ENCODE measurements around the gene CDHR2.
A peak's percentile ranks its signal among the peaks of the same experiment; 100 is the strongest.

CDHR2 gene

GRCh38 chr5:176619203-176619568 is 70.0 kb downstream of the CDHR2 start:
- Histone ChIP-seq H3K4ac (ENCODE audit: low read length) (no peak overlapping the region), H2BK120ac (ENCODE audit: low read depth, low read length) (no peak overlapping the region), H3K36me3 (replicated peaks in 1 of 2; ENCODE audit: control insufficient read depth in 2 of 2, insufficient read depth in 2 of 2, low read length in 2 of 2) (no peaks in the 10 kb centered on the region), H4K91ac (ENCODE audit: low read depth, low read length, poor library complexity) (no peak overlapping the region), H2AFZ (ENCODE audit: low read length) (peak overlapping the region; percentile 82), H3K9ac (ENCODE audit: low read depth, low read length, poor library complexity) (peak overlapping the region; percentile 57), H3K18ac (ENCODE audit: low read length) (no peak overlapping the region), H3K4me1 (ENCODE audit: control insufficient read depth in 2 of 2, insufficient read depth in 1 of 2, low read depth in 1 of 2, low read length in 2 of 2) (peaks cover 8 to 25% of the 10 kb centered on the region in 2 donors), H3K27ac (replicated peaks; ENCODE audit: low read length) (no peak overlapping the region), H3K79me1 (ENCODE audit: low read depth, low read length) (no peaks in the 10 kb centered on the region), H3K4me3 (ENCODE audit: low read length in 2 of 2) (peak overlapping the region in 1 of 2 donors; percentile 64), H4K8ac (ENCODE audit: low read depth, low read length) (no peak overlapping the region), H2BK12ac (ENCODE audit: low read length) (no peak overlapping the region), H3K23ac (ENCODE audit: low read depth, low read length, poor library complexity) (peak overlapping the region; percentile 93), H2AK5ac (ENCODE audit: low read depth, low read length) (peak overlapping the region; percentile 60), H3K4me2 (ENCODE audit: insufficient read depth, low read length, poor library complexity, severe bottlenecking) (peak overlapping the region; percentile 48), H2BK5ac (ENCODE audit: low read length) (no peak overlapping the region), H3K14ac (ENCODE audit: low read length) (no peak overlapping the region), H3K27me3 (ENCODE audit: control insufficient read depth in 3 of 3, insufficient read depth in 3 of 3, low read depth in 1 of 3, low read length in 3 of 3) (peaks cover 14 to 83% (median 49%) of the 10 kb centered on the region in 3 experiments), H2BK15ac (ENCODE audit: low read length) (no peak overlapping the region), H3K9me3 (replicated peaks in 1 of 2; ENCODE audit: control insufficient read depth in 2 of 2, insufficient read depth in 1 of 2, low read depth in 1 of 2, low read length in 2 of 2) (peaks cover 0 to 6% of the 10 kb centered on the region in 2 donors)
- no CpG with 5 or more reads among the region's 31 CpGs for WGBS, 2 donors (ENCODE audit: extremely low coverage in 2 of 2, insufficient read length in 2 of 2, insufficient replicate concordance in 1 of 2)
- DNase-seq (ENCODE audit: low spot score), result peak; percentile 89

- no peak overlapping the region for H4K91ac ChIP-seq (ENCODE audit: low read depth, low read length, poor library complexity)
- H3K14ac ChIP-seq (ENCODE audit: low read length), result peak overlapping the region; percentile 71
- no peak overlapping the region for H3K27ac ChIP-seq (replicated peaks; ENCODE audit: low read length)
- peaks cover 8 to 23% of the 10 kb centered on the region in 2 donors for H3K4me1 ChIP-seq (ENCODE audit: control insufficient read depth in 2 of 2, insufficient read depth in 1 of 2, low read depth in 1 of 2, low read length in 2 of 2)
- H3K9ac ChIP-seq (ENCODE audit: low read depth, low read length, poor library complexity), result peak overlapping the region; percentile 9
- no peak overlapping the region for H2BK5ac ChIP-seq (ENCODE audit: low read length)
- no peaks in the 10 kb centered on the region for H3K36me3 ChIP-seq (replicated peaks in 1 of 2; ENCODE audit: control insufficient read depth in 2 of 2, insufficient read depth in 2 of 2, low read length in 2 of 2)
- H3K9me3 ChIP-seq (replicated peaks in 1 of 2; ENCODE audit: control insufficient read depth in 2 of 2, insufficient read depth in 1 of 2, low read depth in 1 of 2, low read length in 2 of 2), result peaks cover 0 to 6% of the 10 kb centered on the region in 2 donors
- H3K27me3 ChIP-seq (ENCODE audit: control insufficient read depth in 3 of 3, insufficient read depth in 3 of 3, low read depth in 1 of 3, low read length in 3 of 3), result peaks cover 14 to 84% (median 49%) of the 10 kb centered on the region in 3 experiments
- peak overlapping the region; percentile 78 for H2BK15ac ChIP-seq (ENCODE audit: low read length)
- H3K4ac ChIP-seq (ENCODE audit: low read length), result peak overlapping the region; percentile 46
- peak overlapping the region; percentile 65 for H2AFZ ChIP-seq (ENCODE audit: low read length)
- peak overlapping the region in 1 of 2 donors; percentile 64 for H3K4me3 ChIP-seq (ENCODE audit: low read length in 2 of 2)
- H3K18ac ChIP-seq (ENCODE audit: low read length), result peak overlapping the region; percentile 84
- H2BK12ac ChIP-seq (ENCODE audit: low read length), result no peak overlapping the region
- H3K4me2 ChIP-seq (ENCODE audit: insufficient read depth, low read length, poor library complexity, severe bottlenecking), result peak overlapping the region; percentile 48
- no peak for DNase-seq (ENCODE audit: low spot score)
- no peak overlapping the region for H2BK120ac ChIP-seq (ENCODE audit: low read depth, low read length)
- peak overlapping the region; percentile 82 for H4K8ac ChIP-seq (ENCODE audit: low read depth, low read length)
- no CpG with 5 or more reads among the region's 59 CpGs for WGBS, 2 donors (ENCODE audit: extremely low coverage in 2 of 2, insufficient read length in 2 of 2, insufficient replicate concordance in 1 of 2)
- no peaks in the 10 kb centered on the region for H3K79me1 ChIP-seq (ENCODE audit: low read depth, low read length)
- H2AK5ac ChIP-seq (ENCODE audit: low read depth, low read length), result peak overlapping the region; percentile 60
- peak overlapping the region; percentile 93 for H3K23ac ChIP-seq (ENCODE audit: low read depth, low read length, poor library complexity)
Observed at GRCh38 chr5:176619569-176620332, 70.6 kb downstream of the CDHR2 start.

GRCh38 chr5:176620333-176620981 is 71.3 kb downstream of the CDHR2 start:
- peak overlapping the region; percentile 65 for H2AFZ ChIP-seq (ENCODE audit: low read length)
- no peak overlapping the region for H3K23ac ChIP-seq (ENCODE audit: low read depth, low read length, poor library complexity)
- H3K27me3 ChIP-seq (ENCODE audit: control insufficient read depth in 3 of 3, insufficient read depth in 3 of 3, low read depth in 1 of 3, low read length in 3 of 3), result peaks cover 14 to 85% (median 51%) of the 10 kb centered on the region in 3 experiments
- peak overlapping the region; percentile 21 for H3K9ac ChIP-seq (ENCODE audit: low read depth, low read length, poor library complexity)
- peak overlapping the region; percentile 75 for H2AK5ac ChIP-seq (ENCODE audit: low read depth, low read length)
- H3K4me2 ChIP-seq (ENCODE audit: insufficient read depth, low read length, poor library complexity, severe bottlenecking), result peak overlapping the region; percentile 33
- no peak overlapping the region for H4K91ac ChIP-seq (ENCODE audit: low read depth, low read length, poor library complexity)
- peak overlapping the region; percentile 90 for H2BK12ac ChIP-seq (ENCODE audit: low read length)
- no peak for DNase-seq (ENCODE audit: low spot score)
- WGBS, 2 donors (ENCODE audit: extremely low coverage in 2 of 2, insufficient read length in 2 of 2, insufficient replicate concordance in 1 of 2), result no CpG with 5 or more reads among the region's 32 CpGs
- peaks cover 8 to 23% of the 10 kb centered on the region in 2 donors for H3K4me1 ChIP-seq (ENCODE audit: control insufficient read depth in 2 of 2, insufficient read depth in 1 of 2, low read depth in 1 of 2, low read length in 2 of 2)
- peak overlapping the region; percentile 57 for H3K18ac ChIP-seq (ENCODE audit: low read length)
- no peaks in the 10 kb centered on the region for H3K79me1 ChIP-seq (ENCODE audit: low read depth, low read length)
- peak overlapping the region; percentile 81 for H2BK15ac ChIP-seq (ENCODE audit: low read length)
- H3K14ac ChIP-seq (ENCODE audit: low read length), result no peak overlapping the region
- H3K4me3 ChIP-seq (ENCODE audit: low read length in 2 of 2), result no peak overlapping the region
- H2BK5ac ChIP-seq (ENCODE audit: low read length), result peak overlapping the region; percentile 75
- H3K27ac ChIP-seq (replicated peaks; ENCODE audit: low read length), result no peak overlapping the region
- no peak overlapping the region for H2BK120ac ChIP-seq (ENCODE audit: low read depth, low read length)
- no peaks in the 10 kb centered on the region for H3K36me3 ChIP-seq (replicated peaks in 1 of 2; ENCODE audit: control insufficient read depth in 2 of 2, insufficient read depth in 2 of 2, low read length in 2 of 2)
- no peak overlapping the region for H3K4ac ChIP-seq (ENCODE audit: low read length)
- H4K8ac ChIP-seq (ENCODE audit: low read depth, low read length), result no peak overlapping the region
- peaks cover 0 to 6% of the 10 kb centered on the region in 2 donors for H3K9me3 ChIP-seq (replicated peaks in 1 of 2; ENCODE audit: control insufficient read depth in 2 of 2, insufficient read depth in 1 of 2, low read depth in 1 of 2, low read length in 2 of 2)

- Histone ChIP-seq H3K14ac (ENCODE audit: low read length) (no peak overlapping the region), H3K23ac (ENCODE audit: low read depth, low read length, poor library complexity) (no peak overlapping the region), H4K8ac (ENCODE audit: low read depth, low read length) (no peak overlapping the region), H3K79me1 (ENCODE audit: low read depth, low read length) (no peaks in the 10 kb centered on the region), H3K4ac (ENCODE audit: low read length) (no peak overlapping the region), H2BK120ac (ENCODE audit: low read depth, low read length) (no peak overlapping the region), H3K4me2 (ENCODE audit: insufficient read depth, low read length, poor library complexity, severe bottlenecking) (no peak overlapping the region), H3K27me3 (ENCODE audit: control insufficient read depth in 3 of 3, insufficient read depth in 3 of 3, low read depth in 1 of 3, low read length in 3 of 3) (peaks cover 14 to 91% (median 47%) of the 10 kb centered on the region in 3 experiments), H3K18ac (ENCODE audit: low read length) (peak overlapping the region; percentile 19), H3K4me1 (ENCODE audit: control insufficient read depth in 2 of 2, insufficient read depth in 1 of 2, low read depth in 1 of 2, low read length in 2 of 2) (peaks cover 8 to 23% of the 10 kb centered on the region in 2 donors), H2AFZ (ENCODE audit: low read length) (no peak overlapping the region), H2BK5ac (ENCODE audit: low read length) (no peak overlapping the region), H2BK15ac (ENCODE audit: low read length) (peak overlapping the region; percentile 54), H3K9me3 (replicated peaks in 1 of 2; ENCODE audit: control insufficient read depth in 2 of 2, insufficient read depth in 1 of 2, low read depth in 1 of 2, low read length in 2 of 2) (peaks cover 0 to 6% of the 10 kb centered on the region in 2 donors), H3K36me3 (replicated peaks in 1 of 2; ENCODE audit: control insufficient read depth in 2 of 2, insufficient read depth in 2 of 2, low read length in 2 of 2) (no peaks in the 10 kb centered on the region), H3K9ac (ENCODE audit: low read depth, low read length, poor library complexity) (no peak overlapping the region), H3K27ac (replicated peaks; ENCODE audit: low read length) (no peak overlapping the region), H2BK12ac (ENCODE audit: low read length) (no peak overlapping the region), H2AK5ac (ENCODE audit: low read depth, low read length) (no peak overlapping the region), H3K4me3 (ENCODE audit: low read length in 2 of 2) (peak overlapping the region in 1 of 2 donors; percentile 62), H4K91ac (ENCODE audit: low read depth, low read length, poor library complexity) (no peak overlapping the region)
- WGBS, 2 donors (ENCODE audit: extremely low coverage in 2 of 2, insufficient read length in 2 of 2, insufficient replicate concordance in 1 of 2), result no CpG with 5 or more reads among the region's 13 CpGs
- DNase-seq (ENCODE audit: low spot score), result no peak
Observed at GRCh38 chr5:176621661-176622079, 72.5 kb downstream of the CDHR2 start.

All from neuronal stem cell (in vitro differentiated cells).